ENCODE results near the gene ZAP70. TPM values are rescaled to one million over a fixed set of nuclear protein-coding genes. Genes with fewer than 3 reads are reported as not detected.
A peak's percentile ranks its signal among the peaks of the same experiment; 100 is the strongest.

The ZAP70 gene
- total RNA-seq, 1 donor from 2014 or later: 2.8 TPM

GRCh38 chr2:97719362-97720155, 6.2 kb downstream of the ZAP70 start:
- Mint-ChIP-seq H3K4me1 (peaks cover 19% of the 10 kb centered on the region), H3K27me3 (ENCODE audit: low read depth) (no peaks in the 10 kb centered on the region), H3K4me3 (no peak overlapping the region), H3K36me3 (ENCODE audit: low read depth) (no peaks in the 10 kb centered on the region), H3K27ac (ENCODE audit: unreplicated experiment) (peak overlapping the region; percentile 60), H3K9me3 (no peaks in the 10 kb centered on the region)
- no peak for TF ChIP-seq CTCF (conservative IDR thresholded peaks at IDR 0.05)
- no peak for DNase-seq (ENCODE audit: low read depth, low spot score)

- Mint-ChIP-seq H3K27me3 (ENCODE audit: low read depth) (no peaks in the 10 kb centered on the region), H3K9me3 (no peaks in the 10 kb centered on the region), H3K4me3 (no peak overlapping the region), H3K36me3 (ENCODE audit: low read depth) (no peaks in the 10 kb centered on the region), H3K27ac (ENCODE audit: unreplicated experiment) (peak overlapping the region; percentile 41), H3K4me1 (peaks cover 19% of the 10 kb centered on the region)
- DNase-seq (ENCODE audit: low read depth, low spot score): no peak
- TF ChIP-seq CTCF (conservative IDR thresholded peaks at IDR 0.05): no peak
These were observed 7.4 kb downstream of the ZAP70 start for GRCh38 chr2:97720746-97721145.

- Mint-ChIP-seq H3K27me3 (ENCODE audit: low read depth) (no peaks in the 10 kb centered on the region), H3K4me1 (peaks cover 15% of the 10 kb centered on the region), H3K9me3 (no peaks in the 10 kb centered on the region), H3K27ac (ENCODE audit: unreplicated experiment) (no peak overlapping the region), H3K36me3 (ENCODE audit: low read depth) (no peaks in the 10 kb centered on the region), H3K4me3 (no peak overlapping the region)
- no peak for DNase-seq (ENCODE audit: low read depth, low spot score)
- TF ChIP-seq CTCF (conservative IDR thresholded peaks at IDR 0.05): no peak
These were observed 8.9 kb downstream of the ZAP70 start for GRCh38 chr2:97722227-97722626.

GRCh38 chr2:97723156-97724072, 10.0 kb downstream of the ZAP70 start:
- Mint-ChIP-seq H3K27me3 (ENCODE audit: low read depth) (no peaks in the 10 kb centered on the region), H3K4me3 (no peak overlapping the region), H3K4me1 (peaks cover 9% of the 10 kb centered on the region), H3K27ac (ENCODE audit: unreplicated experiment) (no peak overlapping the region), H3K9me3 (peaks cover 3% of the 10 kb centered on the region), H3K36me3 (ENCODE audit: low read depth) (no peaks in the 10 kb centered on the region)
- DNase-seq (ENCODE audit: low read depth, low spot score): no peak
- TF ChIP-seq CTCF (conservative IDR thresholded peaks at IDR 0.05): no peak

- H3K9me3 Mint-ChIP-seq: peaks cover 3% of the 10 kb centered on the region
- no peaks in the 10 kb centered on the region for H3K36me3 Mint-ChIP-seq (ENCODE audit: low read depth)
- H3K4me3 Mint-ChIP-seq: no peak overlapping the region
- no peak for DNase-seq (ENCODE audit: low read depth, low spot score)
- no peak overlapping the region for H3K27ac Mint-ChIP-seq (ENCODE audit: unreplicated experiment)
- H3K27me3 Mint-ChIP-seq (ENCODE audit: low read depth): no peaks in the 10 kb centered on the region
- no peak for TF ChIP-seq CTCF (conservative IDR thresholded peaks at IDR 0.05)
- peaks cover 6% of the 10 kb centered on the region for H3K4me1 Mint-ChIP-seq
These were observed 10.7 kb downstream of the ZAP70 start for GRCh38 chr2:97724073-97724410.

Measured in neural crest cell (in vitro differentiated cells).